SK-N-SH (cell line): Measurements from ENCODE around the gene BCAS3. TPM values are rescaled to one million over a fixed set of nuclear protein-coding genes. Genes with fewer than 3 reads are reported as not detected.

Experiments
- CTCF ChIA-PET: fragments of 300-600, 350-600 bp; formaldehyde crosslinking; extraction: SDS; loops from one replicate; lab custom pipeline; 2021; lab: Yijun Ruan, JAX
- POLR2A ChIA-PET: fragments of 350-600 bp; sonication (Branson Sonifier 250); formaldehyde crosslinking; extraction: SDS; loops from one replicate; lab custom pipeline; 2020; ENCODE audit warnings: antibody characterized with exemption, inconsistent platforms; lab: Yijun Ruan, JAX
- DNase-seq: peaks from one replicate; pipeline ENCODE4 v3.0.0; 2012
- H2AFZ ChIP-seq: fragments of 200-600 bp; sonication (generic); 2 replicates; pipeline ENCODE4 v1.8.1; 2016; ENCODE audit warnings: antibody characterized with exemption, mild to moderate bottlenecking, low read depth
- H3F3A ChIP-seq: fragments of 200-600 bp; sonication (generic); replicated peaks from 2 replicates; pipeline ENCODE3; 2016; ENCODE audit warnings: antibody characterized with exemption, mild to moderate bottlenecking; ENCODE audit not compliant: insufficient read depth
- H3K27ac ChIP-seq, 2 experiments: fragments of 200-500 bp in 1 of 2; fragments of 200-600 bp in 1 of 2; sonication (Bioruptor generic) in 1 of 2; sonication (generic), shearing (Covaris generic) in 1 of 2; 2 replicates each; pipeline versions ENCODE4 v1.5.1 to v1.6.1; 2014 to 2016; ENCODE audit warnings: low read depth in 2 of 2, inconsistent platforms in 1 of 2, low read length in 1 of 2, mild to moderate bottlenecking in 1 of 2, mixed read lengths in 1 of 2
- H3K27me3 ChIP-seq: fragments of 200-600 bp; sonication (generic), shearing (Covaris generic); 2 replicates; pipeline ENCODE4 v1.6.1; 2016; ENCODE audit warnings: mixed run types; ENCODE audit not compliant: insufficient read depth
- H3K36me3 ChIP-seq, 2 experiments: fragments of 200-500 bp in 1 of 2; fragments of 200-600 bp in 1 of 2; sonication (Bioruptor generic) in 1 of 2; sonication (generic) in 1 of 2; replicated peaks in 1 of 2; 2 replicates each; pipeline versions ENCODE3 to v1.5.1; 2014 to 2016; ENCODE audit warnings: low read length in 1 of 2, mild to moderate bottlenecking in 1 of 2; ENCODE audit not compliant: insufficient read depth in 2 of 2, control insufficient read depth in 1 of 2
- H3K4me1 ChIP-seq, 2 experiments: fragments of 200-500 bp in 1 of 2; fragments of 200-600 bp in 1 of 2; sonication (Bioruptor generic) in 1 of 2; sonication (generic), shearing (Covaris generic) in 1 of 2; 2 replicates each; pipeline versions ENCODE4 v1.5.1 to v1.6.1; 2014 to 2016; ENCODE audit warnings: low read depth in 1 of 2, low read length in 1 of 2, mixed run types in 1 of 2; ENCODE audit not compliant: insufficient read depth in 2 of 2, control insufficient read depth in 1 of 2
- H3K4me2 ChIP-seq: fragments of 200-600 bp; sonication (generic), shearing (Covaris generic); 2 replicates; pipeline ENCODE4 v1.6.1; 2017; ENCODE audit warnings: mixed run types
- H3K4me3 ChIP-seq, 2 experiments: fragments of 200-500 bp in 1 of 2; fragments of 200-600 bp in 1 of 2; sonication (Bioruptor generic) in 1 of 2; sonication (generic), shearing (Covaris generic) in 1 of 2; 2 replicates each; pipeline versions ENCODE4 v1.5.1 to v1.8.1; 2014 to 2016; ENCODE audit warnings: low read depth in 2 of 2, inconsistent platforms in 1 of 2, low read length in 1 of 2, mild to moderate bottlenecking in 1 of 2, mixed read lengths in 1 of 2, moderate library complexity in 1 of 2
- H3K79me2 ChIP-seq: fragments of 200-600 bp; sonication (generic); 2 replicates; pipeline ENCODE4 v1.8.1; 2017; ENCODE audit warnings: mild to moderate bottlenecking; ENCODE audit not compliant: insufficient read depth
- H3K9ac ChIP-seq: fragments of 200-600 bp; sonication (generic); 2 replicates; pipeline ENCODE4 v1.6.1; 2017; ENCODE audit warnings: mixed run types
- H3K9me2 ChIP-seq: fragments of 200-600 bp; sonication (generic); 2 replicates; pipeline ENCODE4 v1.6.1; 2017; ENCODE audit warnings: mixed run types
- H3K9me3 ChIP-seq: fragments of 200-600 bp; sonication (generic); 2 replicates; pipeline ENCODE4 v1.6.1; 2017; ENCODE audit warnings: mixed run types, mild to moderate bottlenecking, moderate library complexity
- H4K20me1 ChIP-seq: fragments of 200-600 bp; sonication (generic); 2 replicates; pipeline ENCODE4 v1.6.1; 2017; ENCODE audit warnings: mild to moderate bottlenecking, mixed run types; ENCODE audit not compliant: insufficient read depth
- CHD2 ChIP-seq: fragments of 150-350 bp; IDR thresholded peaks from 2 replicates; pipeline ENCODE4 v1.6.1; 2018; ENCODE audit warnings: low read length; ENCODE audit not compliant: partially characterized antibody
- ELF1 ChIP-seq: IDR thresholded peaks from 2 replicates; pipeline ENCODE4 v1.4.0; 2012
- FOSL2 ChIP-seq: IDR thresholded peaks from 2 replicates; pipeline ENCODE4 v1.4.0; 2012; ENCODE audit warnings: low read depth, mild to moderate bottlenecking, moderate library complexity, borderline replicate concordance
- GABPA ChIP-seq: IDR thresholded peaks from 2 replicates; pipeline ENCODE4 v1.4.0; 2012; ENCODE audit warnings: low read depth, mild to moderate bottlenecking
- JUND ChIP-seq: IDR thresholded peaks from 2 replicates; pipeline ENCODE4 v1.4.0; 2012
- MEF2A ChIP-seq: IDR thresholded peaks from 2 replicates; pipeline ENCODE4 v1.4.0; 2012; ENCODE audit warnings: low read depth, borderline replicate concordance
- POLR2AphosphoS5 ChIP-seq: IDR thresholded peaks from 2 replicates; pipeline ENCODE4 v1.6.1; 2012; ENCODE audit warnings: low read depth, low read length
- RAD21 ChIP-seq: IDR thresholded peaks from 2 replicates; pipeline ENCODE4 v1.6.1; 2012; ENCODE audit warnings: mild to moderate bottlenecking, low read length
- RCOR1 ChIP-seq: fragments of 150-350 bp; IDR thresholded peaks from 2 replicates; pipeline ENCODE4 v1.6.1; 2017; ENCODE audit warnings: antibody characterized with exemption, low read length
- SMC3 ChIP-seq: IDR thresholded peaks from 2 replicates; pipeline ENCODE4 v1.6.1; 2012; ENCODE audit warnings: low read depth, low read length, improper control_type of control experiment
- TAF1 ChIP-seq: IDR thresholded peaks from 2 replicates; pipeline ENCODE4 v1.6.1; 2012; ENCODE audit warnings: low read depth, mild to moderate bottlenecking, low read length, moderate library complexity, borderline replicate concordance
- YY1 ChIP-seq: IDR thresholded peaks from 2 replicates; pipeline ENCODE4 v1.4.0; 2012; ENCODE audit warnings: low read depth, mild to moderate bottlenecking
- WGBS: methylation state at CpG from one replicate; pipeline ENCODE4 v1.1.6; 2017; ENCODE audit warnings: low lambda C conversion rate; 5-methylcytosine and 5-hydroxymethylcytosine counted together
- polyA plus RNA-seq, 3 experiments: library from polyadenylated mRNA; depleted of rRNA; stranded (reverse); fragments of >200 nt; gene quantifications; 2 replicates each; pipeline ENCODE4 v1.2.3, GENCODE V29; 2012
- TF ChIP-seq, protein P1 (sequence below): IDR thresholded peaks from 2 replicates; pipeline ENCODE4; 2012
- TF ChIP-seq, protein P2 (sequence below): fragments of 200-600 bp; sonication (generic); IDR thresholded peaks from 2 replicates; pipeline ENCODE4 v1.6.1; 2017; ENCODE audit warnings: antibody characterized with exemption, mild to moderate bottlenecking, moderate library complexity
- TF ChIP-seq, protein P3 (sequence below): fragments of 150-350 bp; IDR thresholded peaks from 2 replicates; pipeline ENCODE4 v1.6.1; 2017; ENCODE audit warnings: antibody characterized with exemption, low read length, low read depth, borderline replicate concordance

Gene BCAS3
- polyA plus RNA-seq, 1 of the 3 experiments (the other 2 are of a cell fraction), result 5.9 TPM

DNA sequence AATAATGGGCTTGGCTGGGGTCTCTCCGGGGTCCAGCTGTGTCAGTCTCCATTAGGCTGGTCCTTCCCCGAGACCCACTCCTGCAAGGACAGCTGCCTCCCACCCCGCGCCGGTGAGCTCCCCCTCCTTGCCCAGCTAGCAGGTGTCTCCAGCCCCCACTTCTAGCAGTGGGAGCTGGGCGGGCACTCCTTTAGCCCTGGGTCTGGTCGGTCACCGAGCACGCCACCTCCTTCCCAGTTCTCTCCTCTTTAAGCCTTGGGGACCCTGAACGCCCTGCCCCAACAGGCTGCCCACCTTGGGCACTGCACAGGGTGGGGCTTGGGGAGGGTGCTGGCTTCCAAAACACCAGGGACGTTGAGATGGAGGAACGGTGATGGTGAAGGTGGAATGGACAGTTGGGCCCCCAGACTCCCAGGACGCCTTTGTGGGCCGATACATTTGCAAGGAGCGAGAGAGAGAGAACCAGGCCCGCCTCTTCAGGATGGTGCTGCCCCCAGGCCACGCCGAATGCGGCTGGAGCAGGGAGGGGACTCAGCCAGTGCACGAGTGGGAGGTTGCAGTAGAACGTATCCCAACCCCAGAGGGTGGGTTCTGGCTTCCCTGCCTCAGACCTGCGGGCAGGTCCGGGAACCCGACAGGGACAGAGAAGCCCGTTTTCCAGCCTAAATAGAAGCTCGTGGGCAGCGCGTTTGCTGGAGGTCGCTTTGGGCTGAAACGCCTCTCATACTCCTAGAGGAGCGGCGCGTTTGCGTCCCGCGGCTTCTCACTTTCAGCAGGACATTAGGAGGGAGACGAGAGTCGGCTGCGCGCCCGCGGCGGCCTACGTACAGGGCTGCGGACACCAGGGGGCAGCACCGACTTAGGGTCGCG lies 732.7 kb downstream of the BCAS3 start:
- no peaks in the 10 kb centered on the region for H3K9me2 ChIP-seq

More for the DNA sequence above, 732.7 kb downstream of the BCAS3 start:
- DNase-seq, result peak; percentile 65
- no peaks in the 10 kb centered on the region for H3K9me3 ChIP-seq
- CTCF ChIA-PET, result interaction anchor here (0.6 to 16.4 kb wide), 17 partner anchors 9 to 689 kb away, joined by 3 to 318 read pairs (median 27); partner anchors contain the start of gene TBX2
- H4K20me1 ChIP-seq, result peaks cover 25% of the 10 kb centered on the region
- WGBS, result 75% methylated on average over 45 of the region's 48 CpGs
- H3K9ac ChIP-seq, result no peak overlapping the region
- H3K79me2 ChIP-seq, result peaks cover 31% of the 10 kb centered on the region
- peak overlapping the region; percentile 51 to 68; a peak in 3 of 4 replicates for H3K27ac ChIP-seq
- H3F3A ChIP-seq, result peaks cover 49% of the 10 kb centered on the region
- H3K4me3 ChIP-seq, result peak overlapping the region; percentile 26 to 37; a peak in 3 of 4 replicates
- H3K36me3 ChIP-seq, result peaks cover 33 to 40% of the 10 kb centered on the region in 2 experiments
- no peaks in the 10 kb centered on the region for H3K27me3 ChIP-seq
- H3K4me2 ChIP-seq, result peak overlapping the region; percentile 95; the same call in 1 of the 2 replicates
- no peak for TF ChIP-seq CHD2
- 0 out of 2 replicates have a peak, but pooled peaks have one; percentile 7 for TF ChIP-seq ELF1
- TF ChIP-seq GABPA, result no peak
- TF ChIP-seq SMC3, result peak; percentile 25; the same call in 1 of the 2 replicates
- TF ChIP-seq JUND, result 0 out of 2 replicates have a peak, but pooled peaks have one; percentile 15
- TF ChIP-seq, protein P1, sequence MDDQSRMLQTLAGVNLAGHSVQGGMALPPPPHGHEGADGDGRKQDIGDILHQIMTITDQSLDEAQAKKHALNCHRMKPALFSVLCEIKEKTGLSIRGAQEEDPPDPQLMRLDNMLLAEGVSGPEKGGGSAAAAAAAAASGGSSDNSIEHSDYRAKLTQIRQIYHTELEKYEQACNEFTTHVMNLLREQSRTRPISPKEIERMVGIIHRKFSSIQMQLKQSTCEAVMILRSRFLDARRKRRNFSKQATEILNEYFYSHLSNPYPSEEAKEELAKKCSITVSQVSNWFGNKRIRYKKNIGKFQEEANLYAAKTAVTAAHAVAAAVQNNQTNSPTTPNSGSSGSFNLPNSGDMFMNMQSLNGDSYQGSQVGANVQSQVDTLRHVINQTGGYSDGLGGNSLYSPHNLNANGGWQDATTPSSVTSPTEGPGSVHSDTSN, result peak; percentile 10
- TF ChIP-seq POLR2AphosphoS5, result peak; percentile 67
- 0 out of 2 replicates have a peak, but pooled peaks have one; percentile 7 for TF ChIP-seq RCOR1
- no peak for TF ChIP-seq YY1
- no peak for TF ChIP-seq FOSL2
- peak; percentile 30; the same call in 1 of the 2 replicates for TF ChIP-seq TAF1
- TF ChIP-seq, protein P2, sequence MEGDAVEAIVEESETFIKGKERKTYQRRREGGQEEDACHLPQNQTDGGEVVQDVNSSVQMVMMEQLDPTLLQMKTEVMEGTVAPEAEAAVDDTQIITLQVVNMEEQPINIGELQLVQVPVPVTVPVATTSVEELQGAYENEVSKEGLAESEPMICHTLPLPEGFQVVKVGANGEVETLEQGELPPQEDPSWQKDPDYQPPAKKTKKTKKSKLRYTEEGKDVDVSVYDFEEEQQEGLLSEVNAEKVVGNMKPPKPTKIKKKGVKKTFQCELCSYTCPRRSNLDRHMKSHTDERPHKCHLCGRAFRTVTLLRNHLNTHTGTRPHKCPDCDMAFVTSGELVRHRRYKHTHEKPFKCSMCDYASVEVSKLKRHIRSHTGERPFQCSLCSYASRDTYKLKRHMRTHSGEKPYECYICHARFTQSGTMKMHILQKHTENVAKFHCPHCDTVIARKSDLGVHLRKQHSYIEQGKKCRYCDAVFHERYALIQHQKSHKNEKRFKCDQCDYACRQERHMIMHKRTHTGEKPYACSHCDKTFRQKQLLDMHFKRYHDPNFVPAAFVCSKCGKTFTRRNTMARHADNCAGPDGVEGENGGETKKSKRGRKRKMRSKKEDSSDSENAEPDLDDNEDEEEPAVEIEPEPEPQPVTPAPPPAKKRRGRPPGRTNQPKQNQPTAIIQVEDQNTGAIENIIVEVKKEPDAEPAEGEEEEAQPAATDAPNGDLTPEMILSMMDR, result peak; percentile 61
- TF ChIP-seq, protein P3, sequence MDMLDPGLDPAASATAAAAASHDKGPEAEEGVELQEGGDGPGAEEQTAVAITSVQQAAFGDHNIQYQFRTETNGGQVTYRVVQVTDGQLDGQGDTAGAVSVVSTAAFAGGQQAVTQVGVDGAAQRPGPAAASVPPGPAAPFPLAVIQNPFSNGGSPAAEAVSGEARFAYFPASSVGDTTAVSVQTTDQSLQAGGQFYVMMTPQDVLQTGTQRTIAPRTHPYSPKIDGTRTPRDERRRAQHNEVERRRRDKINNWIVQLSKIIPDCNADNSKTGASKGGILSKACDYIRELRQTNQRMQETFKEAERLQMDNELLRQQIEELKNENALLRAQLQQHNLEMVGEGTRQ, result no peak
- no peak; the same call in 1 of the 2 replicates for TF ChIP-seq MEF2A
- TF ChIP-seq RAD21, result peak; percentile 35; the same call in 1 of the 2 replicates
- POLR2A ChIA-PET, result interaction anchor here (1.1 to 1.9 kb wide), 2 partner anchors 12 to 174 kb away, joined by 3 to 4 read pairs; no protein-coding TSS in a partner anchor
- H3K4me1 ChIP-seq, result peaks cover 6 to 49% of the 10 kb centered on the region in 2 experiments; a peak in 3 of 4 replicates
- H2AFZ ChIP-seq, result no peak overlapping the region
